DMS79 (cell line): ENCODE results near the gene SPEF1.

Experiments
- DNase-seq: peaks from one replicate; lab custom pipeline; 2025; lab: John Stamatoyannopoulos, UW

Gene SPEF1

DNA sequence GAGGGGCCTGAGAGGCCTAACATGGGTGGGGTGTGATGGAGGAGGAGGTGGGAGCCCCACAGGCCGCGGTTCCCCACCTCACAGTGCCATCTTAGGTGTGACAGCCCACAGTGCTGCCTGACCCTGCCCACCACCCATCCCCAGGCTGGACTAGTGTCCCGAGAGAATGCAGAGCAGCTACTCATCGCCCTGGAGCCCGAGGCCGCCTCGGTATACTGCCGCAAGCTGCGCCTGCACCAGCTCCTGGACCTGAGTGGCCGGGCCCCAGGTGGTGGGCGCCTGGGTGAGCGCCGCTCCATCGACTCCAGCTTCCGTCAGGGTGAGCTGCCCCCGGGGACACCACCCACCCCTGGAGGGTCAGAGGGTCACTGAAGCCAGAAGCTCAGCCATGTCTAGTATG, 33.2 kb downstream of the SPEF1 start:
- no peak for DNase-seq

DNA sequence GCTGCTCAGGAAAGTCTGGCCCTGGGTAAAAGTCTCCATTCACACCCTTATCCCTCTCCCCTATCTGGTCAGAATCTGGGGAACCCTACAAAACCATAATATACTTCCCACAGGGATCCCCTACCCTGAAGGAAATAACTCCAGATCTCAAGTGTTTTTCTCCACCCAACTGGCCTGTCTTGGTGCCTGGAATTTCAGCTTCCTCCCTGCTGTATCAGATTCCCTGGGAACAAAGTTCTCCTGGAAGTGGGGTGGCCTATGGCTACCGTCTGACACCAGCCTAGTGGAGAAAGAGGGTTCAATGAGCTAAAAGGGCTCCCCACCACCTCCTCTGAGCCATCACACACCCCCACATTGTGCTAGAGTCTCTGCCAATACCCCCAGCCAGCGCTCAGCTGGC, 33.8 kb downstream of the SPEF1 start:
- DNase-seq, result no peak

DNA sequence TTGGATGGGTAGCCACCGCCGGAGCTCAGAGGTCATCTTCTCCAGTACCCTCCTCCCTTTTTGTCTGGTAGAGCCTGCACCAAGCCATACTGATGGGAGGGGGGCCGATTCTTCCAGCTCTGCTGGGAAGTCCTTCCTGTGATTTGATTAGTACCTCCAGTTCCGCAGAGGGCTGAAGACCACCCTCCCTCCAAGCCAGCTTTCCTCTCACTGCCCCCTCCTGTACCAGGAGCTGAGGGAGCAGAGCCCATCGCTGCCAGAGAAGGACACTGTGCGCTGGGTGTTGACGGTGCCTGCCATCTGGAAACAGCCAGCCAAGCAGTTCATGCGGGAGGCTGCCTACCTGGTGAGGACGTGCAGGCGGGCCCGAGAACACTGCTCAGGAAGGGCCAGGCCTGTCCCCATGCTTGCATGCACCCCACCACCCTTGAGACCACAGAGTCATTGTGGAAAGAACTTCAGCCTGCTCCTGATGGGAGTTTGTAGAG, 35.5 kb downstream of the SPEF1 start:
- DNase-seq, result no peak

DNA sequence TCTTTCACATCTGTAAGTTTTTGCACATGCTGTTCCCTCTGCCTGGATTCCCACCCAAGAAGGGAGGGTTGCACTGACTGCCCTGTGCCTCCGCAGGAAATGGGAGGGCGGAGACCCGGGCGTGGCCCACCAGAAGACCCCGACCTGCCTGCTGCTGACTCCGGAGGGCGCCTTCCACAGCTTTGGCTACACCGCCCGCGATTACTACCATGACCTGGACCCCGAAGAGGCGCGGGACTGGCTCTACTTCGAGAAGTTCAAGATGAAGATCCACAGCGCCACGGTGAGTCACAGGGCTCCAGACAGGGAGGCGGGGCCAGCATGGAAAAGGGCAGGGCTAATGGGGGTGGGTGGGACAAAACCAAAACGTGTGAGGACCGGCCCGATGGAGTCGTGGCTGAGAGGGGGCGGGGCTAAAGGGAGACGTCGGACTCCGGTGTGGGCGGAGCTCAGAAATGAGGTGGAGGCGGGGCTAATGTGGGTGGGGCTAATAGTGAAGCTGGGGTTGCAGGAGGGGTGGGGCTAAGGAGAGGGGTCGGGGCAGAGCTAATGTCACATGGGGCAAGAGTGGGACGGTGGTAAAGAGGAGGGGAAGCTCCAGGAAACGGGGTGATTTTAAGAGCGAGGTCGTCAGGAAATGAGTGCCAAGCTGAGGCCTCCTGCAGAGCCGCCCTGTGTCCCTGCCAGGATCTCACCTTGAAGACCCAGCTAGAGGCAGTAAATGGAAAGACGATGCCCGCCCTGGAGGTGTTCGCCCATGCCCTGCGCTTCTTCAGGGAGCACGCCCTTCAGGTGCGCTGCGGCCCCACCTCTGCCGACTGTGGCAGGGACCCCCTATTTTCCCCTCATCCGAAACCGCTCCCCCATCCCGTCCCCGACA, 36.2 kb downstream of the SPEF1 start:
- DNase-seq, result no peak

DNA sequence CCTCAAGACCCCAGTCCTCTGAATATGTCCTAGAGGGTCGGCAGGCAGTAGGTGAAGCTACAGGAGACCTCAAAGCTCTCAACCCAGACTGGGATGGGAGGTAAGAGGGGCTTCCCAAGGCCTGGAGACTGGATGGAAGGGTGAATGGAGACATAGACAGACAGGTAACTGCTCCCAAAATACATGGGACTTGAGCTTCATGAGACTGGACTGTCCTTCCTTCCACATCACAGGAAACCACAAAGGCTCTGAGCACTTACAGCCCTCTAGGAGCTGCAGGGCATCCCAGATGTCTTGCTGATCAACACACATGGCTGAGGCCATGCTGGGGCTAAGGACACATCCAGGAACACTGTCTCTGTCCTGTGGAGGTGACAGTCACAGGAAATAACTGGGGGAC, 37.2 kb downstream of the SPEF1 start:
- no peak for DNase-seq

DNA sequence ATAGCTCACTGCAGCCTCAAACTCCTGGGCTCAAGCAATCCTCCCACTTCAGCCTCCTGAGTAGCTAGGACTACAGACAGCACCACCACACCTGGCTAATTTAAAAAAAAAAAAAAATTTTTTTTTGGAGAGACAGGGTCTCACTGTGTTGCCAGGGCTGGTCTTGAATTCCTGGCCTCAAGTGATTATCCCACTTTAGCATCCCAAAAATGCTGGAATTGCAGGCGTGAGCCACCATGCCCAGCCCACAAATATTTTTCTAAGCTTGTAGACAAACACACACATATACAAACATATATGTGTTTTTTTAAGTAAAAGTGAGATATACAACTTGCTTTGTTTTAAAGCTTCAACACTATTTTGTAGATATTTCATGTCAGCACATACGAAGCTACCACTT, 38.0 kb downstream of the SPEF1 start:
- no peak for DNase-seq

DNA sequence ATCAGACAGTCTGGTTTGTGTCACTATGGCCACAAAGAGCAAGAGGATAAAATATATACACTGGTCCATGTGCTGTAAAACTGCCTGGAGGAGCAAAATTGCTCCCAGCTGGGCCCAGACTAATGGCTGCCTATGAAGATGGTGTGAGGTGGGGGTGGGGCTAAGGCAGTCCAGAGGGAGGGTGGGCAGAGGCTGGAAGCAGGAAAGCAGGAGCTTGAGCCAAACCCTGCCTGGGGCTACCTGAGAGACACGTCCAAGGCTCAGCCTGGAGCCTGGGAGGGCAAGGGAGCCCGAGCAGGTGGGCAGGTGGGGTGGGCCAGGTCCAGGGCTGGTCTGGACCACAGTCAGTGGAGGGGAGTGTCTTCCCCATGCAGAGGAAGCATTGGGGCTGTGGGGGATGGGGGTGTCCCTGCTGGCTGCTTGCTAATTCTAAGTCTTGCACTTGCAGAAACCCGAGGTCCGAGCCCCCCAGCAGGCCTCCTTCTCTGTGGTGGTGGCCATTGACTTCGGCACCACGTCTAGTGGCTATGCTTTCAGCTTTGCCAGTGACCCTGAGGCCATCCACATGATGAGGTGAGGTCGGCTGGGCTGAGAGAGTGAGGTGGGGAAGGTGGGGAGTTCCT, 39.3 kb downstream of the SPEF1 start:
- DNase-seq, result no peak

DNA sequence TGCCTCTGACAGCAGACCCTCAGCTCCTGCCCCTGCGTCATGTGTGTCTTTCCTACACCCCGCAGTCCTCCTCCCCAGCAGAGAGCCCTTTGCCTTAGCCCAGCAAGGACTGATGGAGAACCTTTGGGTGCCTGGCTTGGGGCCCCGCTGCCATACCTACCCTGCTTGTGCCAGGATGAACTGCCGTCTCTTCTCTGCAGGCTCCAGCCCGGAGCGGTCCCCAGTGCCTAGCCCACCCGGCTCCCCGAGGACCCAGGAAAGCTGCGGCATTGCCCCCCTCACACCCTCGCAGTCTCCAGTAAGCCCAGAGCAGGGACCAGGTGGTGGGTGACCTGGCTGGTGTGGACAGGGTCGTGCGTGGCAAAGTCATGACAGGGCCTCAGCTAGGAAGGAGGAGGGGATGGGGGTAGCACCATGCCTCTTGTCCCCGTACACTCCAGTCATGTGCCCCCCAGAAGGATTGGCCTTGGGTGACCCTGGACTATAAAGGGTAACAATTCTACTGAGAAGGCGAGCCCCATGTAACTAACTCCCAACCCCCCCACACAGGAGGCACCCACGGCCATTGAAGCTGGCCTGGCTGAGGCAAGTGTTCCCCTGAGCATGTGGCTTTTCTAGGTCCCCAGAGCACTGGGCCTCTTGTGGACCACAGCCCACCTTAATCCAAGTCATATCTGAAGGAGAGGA, 40.5 kb downstream of the SPEF1 start:
- DNase-seq, result no peak

DNA sequence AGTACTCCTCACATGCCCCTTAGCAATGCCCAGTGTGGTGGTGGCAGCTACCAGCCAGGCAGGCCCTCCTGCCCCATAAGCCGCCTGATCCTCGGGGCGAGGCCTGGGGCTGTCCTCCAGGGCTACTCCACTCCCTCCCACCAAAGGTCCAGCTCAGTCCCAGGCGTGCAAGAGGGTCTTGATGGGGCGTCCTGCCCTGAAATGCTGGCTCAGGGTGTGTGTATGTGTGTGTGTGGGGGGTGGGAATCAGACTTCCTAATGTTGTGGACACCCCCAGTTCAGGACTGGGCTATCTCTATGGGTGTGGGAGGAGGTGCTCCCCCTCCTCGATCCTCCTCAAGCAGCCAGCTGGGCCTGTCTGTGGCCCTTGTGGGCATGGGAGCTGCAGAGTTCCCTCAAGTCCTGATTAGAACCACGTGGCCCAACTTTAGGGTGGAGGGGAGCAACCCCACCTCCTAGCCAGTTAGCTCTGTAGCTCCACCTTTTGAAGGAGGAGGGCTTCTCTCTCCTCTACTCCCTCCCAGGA, 41.3 kb downstream of the SPEF1 start:
- DNase-seq, result no peak

DNA sequence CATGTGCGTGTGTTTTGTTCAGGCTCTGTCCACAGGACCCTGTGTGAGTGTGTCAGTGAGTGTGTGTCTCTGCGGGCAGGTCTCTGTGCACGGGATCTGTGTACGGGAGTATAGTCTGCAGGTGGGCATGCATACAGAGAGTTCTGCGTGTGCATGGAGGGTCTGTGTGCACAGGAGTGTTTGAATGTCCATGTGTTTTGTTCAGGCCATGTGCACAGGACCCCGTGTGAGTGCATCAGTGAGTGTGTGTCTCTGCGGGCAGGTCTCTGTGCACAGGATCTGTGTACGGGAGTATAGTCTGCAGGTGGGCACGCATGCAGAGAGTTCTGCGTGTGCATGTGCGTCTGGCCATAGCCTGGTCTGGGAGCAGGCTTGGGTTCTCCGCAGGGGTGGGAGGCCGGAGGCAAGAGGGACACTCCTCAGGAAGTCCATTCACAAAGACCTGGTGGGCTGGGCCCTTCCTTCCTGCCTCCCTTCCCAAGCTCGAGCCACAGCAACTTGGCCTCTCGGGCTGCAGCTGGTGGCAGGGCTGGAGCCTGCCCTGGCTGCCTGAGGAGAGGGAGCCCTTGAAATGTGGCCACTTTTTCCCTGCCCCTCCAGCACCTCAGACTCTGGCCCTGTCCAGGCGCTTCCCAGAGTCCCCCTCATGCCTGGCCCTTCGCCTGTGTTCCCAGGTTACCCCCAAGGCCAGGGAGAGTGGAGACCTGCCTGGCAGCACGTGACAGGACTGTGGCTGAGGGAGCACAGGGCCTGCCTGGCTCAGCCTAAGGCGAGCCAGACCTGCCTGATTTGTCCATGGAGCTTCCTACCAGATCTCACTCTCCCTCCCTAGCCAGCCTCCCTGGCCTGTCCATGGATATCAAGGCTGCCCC, 42.0 kb downstream of the SPEF1 start:
- DNase-seq, result no peak

DNA sequence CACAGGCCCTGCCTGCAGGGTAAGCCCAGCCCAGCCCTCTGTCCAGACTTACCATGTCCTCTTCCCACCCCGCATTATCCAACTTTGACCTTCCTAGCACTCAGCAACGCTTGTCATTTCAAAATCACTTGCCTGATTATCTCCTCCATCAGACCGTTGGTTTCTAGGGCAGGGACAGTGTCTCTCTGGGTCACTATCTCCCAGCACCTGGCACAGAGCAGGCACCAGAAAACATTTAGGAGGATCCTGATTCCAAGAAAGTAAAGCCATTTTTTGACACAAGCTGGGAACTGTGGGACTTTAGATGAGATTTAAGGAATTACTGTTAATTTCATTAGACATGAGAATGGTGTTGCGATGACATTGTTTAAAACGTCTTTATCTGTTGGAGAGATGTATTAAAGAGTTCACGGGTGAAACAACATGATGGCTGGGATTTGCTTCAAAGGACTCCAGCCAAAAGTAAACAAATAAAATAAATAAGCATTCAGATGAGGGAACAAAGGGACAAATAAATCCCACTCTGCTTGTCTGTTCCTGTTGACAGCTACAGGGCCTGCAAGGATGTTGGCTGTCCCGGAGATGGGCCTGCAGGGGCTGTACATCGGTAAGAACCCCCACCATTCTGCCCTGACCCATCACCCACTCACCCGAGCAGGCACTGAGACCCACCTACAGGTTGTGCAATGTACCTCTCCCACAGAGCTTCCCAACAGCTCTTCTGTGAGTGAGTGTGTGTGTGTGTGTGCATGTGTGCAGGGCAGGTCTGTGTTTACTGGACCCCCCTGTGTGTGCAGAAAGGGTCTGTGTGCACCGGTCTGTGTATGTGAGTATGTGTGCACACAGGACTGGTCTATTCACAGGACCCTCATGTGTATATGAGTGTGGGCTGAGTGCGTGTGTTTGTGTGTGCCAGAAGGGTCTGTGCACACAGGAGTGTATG, 42.9 kb downstream of the SPEF1 start:
- DNase-seq, result no peak

DNA sequence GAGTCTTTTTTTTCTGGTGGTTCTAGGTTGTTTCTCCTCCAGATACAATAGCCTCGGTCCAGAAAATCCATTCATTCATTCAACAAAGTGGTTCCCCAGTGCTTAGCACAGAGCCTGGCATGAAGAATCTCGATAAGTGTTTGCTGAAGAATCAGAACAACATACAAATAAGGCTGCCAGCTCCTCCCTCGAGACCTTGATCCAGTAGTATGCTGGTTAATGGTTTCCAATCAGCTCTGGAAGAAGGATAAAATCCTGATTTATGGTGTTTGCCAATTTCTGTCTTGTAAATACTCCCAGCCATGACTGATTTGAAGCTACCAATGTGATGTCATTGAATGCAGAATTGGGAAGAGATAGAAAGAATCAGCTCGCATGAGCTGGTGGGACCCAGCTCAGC, 45.5 kb downstream of the SPEF1 start:
- DNase-seq, result no peak

DNA sequence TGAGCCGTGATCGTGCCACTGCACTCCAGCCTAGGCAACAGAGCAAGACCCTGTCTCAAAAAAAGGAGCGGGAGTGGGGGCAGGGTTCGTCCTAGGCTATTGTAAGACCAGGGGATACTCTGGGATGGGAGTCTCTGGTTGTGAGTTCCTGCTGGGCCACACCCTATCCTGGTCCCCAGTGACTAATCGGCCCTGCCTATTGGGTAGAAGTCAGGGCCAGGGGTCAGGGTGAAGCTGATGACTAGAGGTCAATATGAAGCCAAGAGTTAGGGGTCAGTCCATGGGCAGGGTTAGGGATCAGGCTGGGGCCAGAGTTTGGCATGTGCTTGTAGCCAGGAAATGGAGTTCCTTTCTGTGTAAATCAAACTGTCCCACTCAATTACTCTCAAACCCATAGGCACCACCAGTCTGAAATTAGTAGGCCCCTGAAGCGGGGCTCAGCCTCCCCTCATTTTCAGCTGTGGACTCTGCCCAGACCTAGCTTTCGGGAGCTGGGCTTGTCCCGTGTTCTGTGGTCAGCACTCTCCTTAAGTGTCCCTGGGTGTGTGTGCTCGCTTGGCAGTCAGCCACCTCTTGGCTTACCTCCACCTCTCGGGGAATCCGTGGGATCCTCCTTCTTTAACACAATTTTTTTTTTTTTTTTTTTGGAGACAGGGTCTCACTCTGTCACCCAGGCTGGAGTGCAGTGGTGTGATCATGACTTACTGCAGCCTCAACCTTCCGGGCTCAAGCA, 47.0 kb downstream of the SPEF1 start:
- DNase-seq, result peak; percentile 73

DNA sequence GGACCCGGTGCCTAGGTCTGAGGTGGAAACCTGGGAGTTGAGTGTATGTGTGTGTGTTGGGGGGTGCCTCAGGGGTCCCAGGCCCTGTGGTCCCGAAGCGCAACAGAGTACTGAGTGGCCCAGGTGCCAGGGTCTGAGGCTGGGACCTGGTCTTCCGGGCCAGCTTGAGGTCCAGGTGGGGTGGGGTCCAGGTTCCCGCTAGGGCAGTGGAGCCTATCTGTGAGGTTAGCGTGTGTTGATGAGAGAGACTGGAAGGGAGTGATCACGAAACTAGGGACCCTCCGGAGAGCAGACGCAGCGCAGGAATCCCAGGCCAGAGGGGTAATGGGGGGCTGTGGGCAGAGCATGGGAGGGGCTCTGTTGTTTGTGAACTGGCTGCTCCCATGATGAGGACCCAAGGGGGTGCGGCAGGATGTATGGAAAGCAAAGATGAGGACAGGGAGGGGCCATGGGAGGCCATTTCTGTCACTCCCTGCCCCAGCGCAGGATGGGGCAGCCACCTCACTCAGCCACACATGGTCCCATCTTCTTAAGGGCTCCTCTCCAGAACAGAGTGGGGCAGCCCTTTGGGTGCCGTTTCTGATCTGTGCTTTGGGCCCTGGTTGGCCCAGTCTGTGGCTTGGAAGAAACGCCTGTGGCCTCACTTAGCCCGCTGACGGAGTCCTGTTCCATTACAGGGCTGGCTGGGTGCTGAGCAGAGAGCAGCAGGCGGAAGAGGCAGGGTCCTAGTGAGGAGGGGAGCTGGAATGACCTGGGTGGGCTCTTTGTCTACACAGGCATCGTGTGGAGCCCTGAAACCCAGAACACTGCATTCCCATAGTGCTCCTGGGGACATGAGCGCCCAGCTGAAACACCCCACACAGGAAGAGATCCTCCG, 47.9 kb downstream of the SPEF1 start:
- no peak for DNase-seq

DNA sequence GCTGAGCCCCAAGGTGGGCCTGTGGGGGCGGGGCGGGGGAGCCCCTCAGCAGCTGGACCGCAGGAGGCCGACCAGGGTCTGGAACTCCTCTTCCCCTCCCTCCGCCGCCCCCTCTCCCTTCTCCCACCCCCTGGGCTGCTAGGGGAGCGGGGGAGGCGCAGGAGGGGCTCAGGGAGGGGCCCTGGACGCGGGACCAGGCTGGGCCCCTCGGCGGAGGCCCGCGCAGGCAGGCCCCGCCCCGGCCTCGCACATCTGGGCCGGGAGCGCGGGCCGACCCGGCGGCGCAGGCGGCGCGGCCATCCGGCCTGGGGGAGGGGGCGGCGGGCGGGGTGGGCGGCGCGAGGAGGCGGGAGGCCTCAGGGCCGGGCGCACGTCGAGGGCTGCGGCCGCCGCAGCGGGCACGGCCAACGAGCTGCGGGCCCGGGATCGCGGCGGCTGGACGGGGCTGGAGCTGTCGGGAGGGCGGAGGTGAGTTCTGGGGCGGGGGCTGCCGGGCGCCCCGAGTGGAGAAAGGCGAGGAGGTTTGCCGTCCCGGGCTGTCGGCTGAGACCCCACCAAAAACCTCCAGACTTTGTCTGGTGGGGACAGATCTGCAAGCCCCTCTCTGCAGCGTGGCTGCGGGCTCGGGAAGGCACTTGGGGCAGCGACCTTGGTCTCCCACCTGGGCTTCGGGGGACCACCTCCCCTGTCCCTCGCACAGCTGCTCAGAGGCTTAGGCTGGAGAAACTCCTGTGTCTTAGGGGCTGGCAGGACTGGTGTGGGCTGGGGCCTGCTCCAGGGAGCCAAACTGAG, 48.7 kb downstream of the SPEF1 start, which contains the start of gene HSPA12B:
Gene HSPA12B, plus strand, starts transcription at position 359 of the 792 bp plus-strand sequence. CDS start 5,990 bp downstream, outside the sequence.
- DNase-seq, result no peak

DNA sequence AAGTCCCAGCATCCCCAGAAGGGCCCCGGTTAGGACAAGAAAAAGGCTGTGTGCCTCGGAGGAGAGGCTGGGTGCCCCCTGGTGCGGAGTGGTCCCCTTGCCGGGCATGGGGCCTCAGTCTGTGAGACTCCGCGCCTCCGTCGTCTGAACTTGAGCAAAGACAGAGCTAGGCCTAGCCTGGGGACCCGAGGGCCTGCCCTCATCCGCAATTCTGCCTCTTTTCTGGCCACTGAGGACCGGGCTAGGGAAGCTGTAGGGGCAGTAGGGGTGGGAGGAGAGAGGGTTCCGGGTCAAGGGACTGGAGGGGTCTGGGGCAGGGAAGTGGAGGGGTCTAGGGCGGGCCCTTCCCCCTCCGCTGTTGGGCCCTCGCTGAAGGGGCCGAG, 49.3 kb downstream of the SPEF1 start:
- DNase-seq, result no peak

DNA sequence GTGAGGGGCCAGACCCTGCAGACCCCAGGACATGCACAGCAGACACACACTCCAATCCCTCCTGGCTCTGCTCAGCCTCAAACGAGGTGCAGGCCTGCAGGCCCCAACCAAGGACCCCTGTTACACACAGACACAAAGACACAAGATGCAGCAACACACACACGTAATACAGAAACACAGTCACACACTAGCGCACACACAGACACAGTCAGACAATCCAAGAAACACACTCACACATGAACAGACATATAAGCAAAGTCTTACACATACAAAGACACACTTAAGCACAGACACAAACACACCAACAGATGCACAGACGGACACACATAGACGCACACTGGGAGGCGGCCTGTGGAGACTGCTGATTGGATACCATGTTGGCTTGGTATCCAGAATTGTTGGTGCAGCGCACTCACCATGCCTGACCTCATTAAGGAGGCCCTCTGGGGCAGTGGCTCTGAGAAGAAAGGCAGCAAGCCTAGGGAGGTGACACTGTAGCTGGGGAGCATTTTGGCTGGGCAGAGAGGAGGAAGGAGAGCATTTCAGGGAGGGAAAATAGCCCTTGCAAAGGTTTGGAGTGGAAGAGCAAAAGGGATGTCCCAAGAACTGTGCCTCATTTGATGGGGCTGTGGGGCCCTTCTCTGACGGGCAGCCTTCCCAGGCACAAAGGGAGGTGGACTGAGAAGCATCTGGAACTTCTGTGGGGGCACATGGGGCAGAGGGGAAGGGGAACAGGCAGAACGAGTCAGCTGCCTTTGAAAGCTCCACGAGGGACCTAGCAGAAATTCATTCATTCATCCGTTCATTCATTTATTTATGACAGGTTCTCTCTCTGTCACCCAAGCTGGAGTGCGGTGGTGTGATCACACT, 50.2 kb downstream of the SPEF1 start:
- no peak for DNase-seq
